Activated T-helper 2 cell treated with anti-CD3 and anti-CD28 coated beads, Interferon-gamma antibody, Interleukin-2, Interleukin-4, amounts not matched to agents 10 μg/mL and 5 μg/mL and 100 μg/mL, durations not matched to agents 14 hours and 24 hours and 36 hours (primary cell): ENCODE data around the gene COBLL1. TPM values are rescaled to one million over a fixed set of nuclear protein-coding genes. Genes with fewer than 3 reads are reported as not detected.
A peak's percentile ranks its signal among the peaks of the same experiment; 100 is the strongest.

Experiments
- DNase-seq: peaks from one replicate; pipeline ENCODE4 v3.0.0; 2021; ENCODE audit warnings: low spot score
- H3K27ac Mint-ChIP-seq: one replicate; pipeline ENCODE4 v1.8.0; 2021; ENCODE audit warnings: mixed read lengths
- H3K27me3 Mint-ChIP-seq: one replicate; pipeline ENCODE4 v1.8.0; 2021; ENCODE audit warnings: low read depth, mixed read lengths
- H3K36me3 Mint-ChIP-seq: one replicate; pipeline ENCODE4 v1.8.0; 2021; ENCODE audit warnings: low read depth, mixed read lengths
- H3K4me1 Mint-ChIP-seq: one replicate; pipeline ENCODE4 v1.8.0; 2021; ENCODE audit warnings: low read depth, mixed read lengths
- H3K4me3 Mint-ChIP-seq: one replicate; pipeline ENCODE4 v1.8.0; 2021; ENCODE audit warnings: low read depth, mild to moderate bottlenecking, moderate library complexity, mixed read lengths
- H3K9me3 Mint-ChIP-seq: one replicate; pipeline ENCODE4 v1.8.0; 2021; ENCODE audit warnings: mixed read lengths
- intact Hi-C: fragments of 100-400 bp; cut with micrococcal nuclease; formaldehyde crosslinking; loops from one replicate; pipeline ENCODE4 v1.15.1; 2023
- total RNA-seq: library from RNA; stranded (reverse); gene quantifications from 2 replicates; pipeline ENCODE4 v1.2.3, GENCODE V29; 2022

The COBLL1 gene
- total RNA-seq, 1 donor from 2014 or later: 0.14 TPM

GRCh38 chr2:164747140-164747539 is 94.5 kb downstream of the COBLL1 start:
- H3K27ac Mint-ChIP-seq: no peak overlapping the region
- H3K4me3 Mint-ChIP-seq: no peak overlapping the region
- no peaks in the 10 kb centered on the region for H3K27me3 Mint-ChIP-seq
- DNase-seq: no peak
- no peaks in the 10 kb centered on the region for H3K36me3 Mint-ChIP-seq
- H3K9me3 Mint-ChIP-seq: no peaks in the 10 kb centered on the region
- intact Hi-C loops: no loop called here
- H3K4me1 Mint-ChIP-seq: no peaks in the 10 kb centered on the region

DNA sequence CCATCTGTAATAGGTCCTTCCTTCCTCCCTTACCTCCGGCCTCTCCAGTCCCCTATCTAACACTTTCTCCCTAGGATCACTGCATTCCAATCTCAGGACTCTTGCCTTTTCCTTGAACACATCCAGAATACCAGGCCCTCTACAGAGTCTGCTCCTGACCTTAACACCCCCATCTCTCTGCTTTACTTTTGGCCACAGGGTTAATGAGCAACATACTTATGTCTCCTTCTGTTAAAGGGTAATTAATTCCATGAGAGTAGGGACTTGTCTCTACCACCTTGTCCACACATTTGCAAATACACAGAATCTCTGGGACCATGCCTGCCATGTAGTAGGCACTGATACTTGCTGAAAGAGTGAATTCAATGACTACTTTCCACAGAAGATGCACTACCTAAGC is 94.9 kb downstream of the COBLL1 start:
- H3K27me3 Mint-ChIP-seq: peaks cover 3% of the 10 kb centered on the region
- H3K4me3 Mint-ChIP-seq: no peak overlapping the region
- no peaks in the 10 kb centered on the region for H3K9me3 Mint-ChIP-seq
- no peaks in the 10 kb centered on the region for H3K36me3 Mint-ChIP-seq
- H3K4me1 Mint-ChIP-seq: no peaks in the 10 kb centered on the region
- no peak for DNase-seq
- intact Hi-C loops: no loop called here
- H3K27ac Mint-ChIP-seq: no peak overlapping the region

- no peaks in the 10 kb centered on the region for H3K9me3 Mint-ChIP-seq
- H3K4me3 Mint-ChIP-seq: no peak overlapping the region
- no peak overlapping the region for H3K27ac Mint-ChIP-seq
- H3K27me3 Mint-ChIP-seq: peaks cover 8% of the 10 kb centered on the region
- no peaks in the 10 kb centered on the region for H3K36me3 Mint-ChIP-seq
- no peaks in the 10 kb centered on the region for H3K4me1 Mint-ChIP-seq
- DNase-seq: no peak
- intact Hi-C loops: no loop called here
Measured at GRCh38 chr2:164745012-164745797, 96.4 kb downstream of the COBLL1 start.

GRCh38 chr2:164742738-164743317 is 98.8 kb downstream of the COBLL1 start:
- Mint-ChIP-seq H3K27me3 (peaks cover 13% of the 10 kb centered on the region), H3K27ac (no peak overlapping the region), H3K9me3 (no peaks in the 10 kb centered on the region), H3K4me1 (no peaks in the 10 kb centered on the region), H3K36me3 (no peaks in the 10 kb centered on the region), H3K4me3 (no peak overlapping the region)
- DNase-seq: no peak
- intact Hi-C loops: no loop called here

GRCh38 chr2:164739966-164740365 is 101.7 kb downstream of the COBLL1 start:
- DNase-seq: no peak
- intact Hi-C loops: loop anchor here (5.0 to 10.0 kb wide), 2 partner anchors 172 to 255 kb away; no protein-coding TSS in a partner anchor
- Mint-ChIP-seq H3K9me3 (no peaks in the 10 kb centered on the region), H3K4me3 (no peak overlapping the region), H3K27me3 (peaks cover 17% of the 10 kb centered on the region), H3K27ac (no peak overlapping the region), H3K4me1 (peaks cover 2% of the 10 kb centered on the region), H3K36me3 (no peaks in the 10 kb centered on the region)

- Mint-ChIP-seq H3K4me3 (no peak overlapping the region), H3K4me1 (peaks cover 2% of the 10 kb centered on the region), H3K27ac (no peak overlapping the region), H3K27me3 (peaks cover 20% of the 10 kb centered on the region), H3K36me3 (no peaks in the 10 kb centered on the region), H3K9me3 (no peaks in the 10 kb centered on the region)
- intact Hi-C loops: loop anchor here (5.0 to 10.0 kb wide), 2 partner anchors 175 to 257 kb away; no protein-coding TSS in a partner anchor
- peak; percentile 9 for DNase-seq
Measured at GRCh38 chr2:164737612-164738081, 104.0 kb downstream of the COBLL1 start.

GRCh38 chr2:164735309-164735919 is 106.2 kb downstream of the COBLL1 start:
- DNase-seq: no peak
- Mint-ChIP-seq H3K4me3 (no peak overlapping the region), H3K9me3 (no peaks in the 10 kb centered on the region), H3K27me3 (peaks cover 13% of the 10 kb centered on the region), H3K4me1 (peaks cover 2% of the 10 kb centered on the region), H3K27ac (no peak overlapping the region), H3K36me3 (no peaks in the 10 kb centered on the region)
- intact Hi-C loops: loop anchor here (5.0 to 10.0 kb wide), 2 partner anchors 177 to 259 kb away; no protein-coding TSS in a partner anchor

DNA sequence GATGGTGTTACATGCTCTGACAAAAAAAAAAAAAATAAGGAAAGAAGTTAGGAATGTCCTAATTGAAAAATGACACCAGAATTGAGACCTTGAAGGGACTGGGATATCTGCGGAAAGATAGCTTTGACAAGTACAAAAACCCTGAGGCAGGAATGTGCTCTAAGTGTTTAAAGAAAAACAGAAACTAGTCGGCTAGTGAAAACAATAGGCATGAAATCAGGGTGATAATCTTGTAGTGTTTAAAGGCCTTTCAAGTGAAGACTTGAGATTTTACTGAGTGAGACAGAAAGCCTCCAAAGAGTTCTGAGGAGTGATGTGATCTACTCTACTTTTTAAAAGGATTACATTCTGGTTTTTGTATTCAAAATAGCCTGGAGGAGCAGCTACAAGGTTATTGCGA is 107.4 kb downstream of the COBLL1 start:
- intact Hi-C loops: loop anchor here (10.0 kb wide), 1 partner anchor 261 kb away; no protein-coding TSS in a partner anchor
- Mint-ChIP-seq H3K36me3 (no peaks in the 10 kb centered on the region), H3K27ac (no peak overlapping the region)

GRCh38 chr2:164725542-164725941 is 116.1 kb downstream of the COBLL1 start:
- no peak for DNase-seq
- intact Hi-C loops: no loop called here
- Mint-ChIP-seq H3K27ac (no peak overlapping the region), H3K4me1 (no peaks in the 10 kb centered on the region), H3K36me3 (no peaks in the 10 kb centered on the region), H3K27me3 (no peaks in the 10 kb centered on the region), H3K9me3 (no peaks in the 10 kb centered on the region), H3K4me3 (no peak overlapping the region)

More for the DNA sequence above, 107.4 kb downstream of the COBLL1 start:
- Mint-ChIP-seq H3K9me3 (no peaks in the 10 kb centered on the region), H3K4me1 (peaks cover 2% of the 10 kb centered on the region), H3K27me3 (peaks cover 9% of the 10 kb centered on the region), H3K4me3 (no peak overlapping the region)
- DNase-seq: no peak

DNA sequence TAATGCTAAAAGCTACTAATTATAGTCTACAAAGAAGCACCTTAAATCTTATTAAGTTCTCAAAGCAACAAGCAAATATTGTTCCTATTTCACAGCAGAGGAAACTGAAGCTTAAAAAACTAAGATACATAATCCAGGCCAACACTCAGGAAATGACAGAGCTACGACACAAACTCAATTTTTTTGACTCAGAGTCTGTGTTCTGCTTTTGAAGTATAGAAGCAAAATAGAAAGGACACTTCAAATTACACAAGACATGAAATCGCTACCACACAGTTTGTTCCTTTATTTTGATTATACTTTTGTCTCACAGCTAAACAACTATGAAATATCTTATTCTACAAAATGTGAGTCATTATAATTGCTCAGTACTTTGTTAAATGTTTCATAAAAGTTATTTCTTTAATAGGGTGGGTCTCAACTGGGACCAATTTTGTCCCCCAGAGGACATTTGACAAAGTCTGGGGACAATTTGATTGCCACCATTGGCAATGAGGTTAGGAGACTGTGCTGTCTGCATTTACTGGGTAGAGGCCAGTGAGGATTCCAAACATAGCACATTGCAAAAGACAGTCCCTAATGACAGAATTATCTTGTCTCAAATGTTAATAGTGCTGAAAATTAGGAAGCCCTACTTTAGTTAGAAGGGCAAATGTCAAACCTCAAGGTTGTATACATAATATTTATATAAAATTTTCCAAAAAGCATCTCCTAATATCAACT is 118.8 kb downstream of the COBLL1 start:
- no peaks in the 10 kb centered on the region for H3K9me3 Mint-ChIP-seq
- no peak for DNase-seq
- no peak overlapping the region for H3K4me3 Mint-ChIP-seq
- intact Hi-C loops: no loop called here
- no peaks in the 10 kb centered on the region for H3K27me3 Mint-ChIP-seq
- no peaks in the 10 kb centered on the region for H3K4me1 Mint-ChIP-seq
- no peaks in the 10 kb centered on the region for H3K36me3 Mint-ChIP-seq
- no peak overlapping the region for H3K27ac Mint-ChIP-seq

- DNase-seq: no peak
- Mint-ChIP-seq H3K4me1 (no peaks in the 10 kb centered on the region), H3K4me3 (no peak overlapping the region), H3K27me3 (no peaks in the 10 kb centered on the region), H3K27ac (no peak overlapping the region), H3K9me3 (no peaks in the 10 kb centered on the region), H3K36me3 (no peaks in the 10 kb centered on the region)
- intact Hi-C loops: no loop called here
Measured at GRCh38 chr2:164721430-164721829, 120.2 kb downstream of the COBLL1 start.
